Measurements from ENCODE around the gene LRRC63. TPM values are rescaled to one million over a fixed set of nuclear protein-coding genes. Genes with fewer than 3 reads are reported as not detected.
A peak's percentile ranks its signal among the peaks of the same experiment; 100 is the strongest.

The LRRC63 gene
- total and polyA plus RNA-seq, 4 donors: 0.13 to 1.1 (median 0.50) TPM

- ATAC-seq (ENCODE audit: insufficient read depth, low FRiP score) (no peak), DNase-seq (peak in 2 of 3 donors; percentile 27 to 63)
- TF ChIP-seq CTCF (IDR thresholded peaks at IDR 0.05; ENCODE audit: control extremely low read depth, extremely low read depth): peak; percentile 34
- H3K27ac ChIP-seq (ENCODE audit: low read depth in 1 of 2, low read length in 1 of 2): no peak overlapping the region
- no peaks in the 10 kb centered on the region for H3K9me3 ChIP-seq (ENCODE audit: control insufficient read depth in 4 of 4, insufficient read depth in 3 of 4, low read length in 3 of 4)
- 86 to 91% methylated on average over 5 of the region's 5 CpGs for WGBS, 2 donors
- no peaks in the 10 kb centered on the region for H3K36me3 ChIP-seq (ENCODE audit: control insufficient read depth in 4 of 4, insufficient read depth in 4 of 4, low read length in 4 of 4)
- no peak overlapping the region for H3K9ac ChIP-seq (ENCODE audit: insufficient read depth in 1 of 2, low read length in 2 of 2)
- H3K4me1 ChIP-seq (ENCODE audit: control insufficient read depth in 5 of 5, insufficient read depth in 5 of 5, low read length in 5 of 5): no peaks in the 10 kb centered on the region
- no peaks in the 10 kb centered on the region for H3K27me3 ChIP-seq (ENCODE audit: control insufficient read depth in 3 of 3, insufficient read depth in 3 of 3, low read length in 2 of 3)
- H3K4me3 ChIP-seq: no peak overlapping the region
Measured at GRCh38 chr13:46288570-46289259, 77.0 kb downstream of the LRRC63 start.

DNA sequence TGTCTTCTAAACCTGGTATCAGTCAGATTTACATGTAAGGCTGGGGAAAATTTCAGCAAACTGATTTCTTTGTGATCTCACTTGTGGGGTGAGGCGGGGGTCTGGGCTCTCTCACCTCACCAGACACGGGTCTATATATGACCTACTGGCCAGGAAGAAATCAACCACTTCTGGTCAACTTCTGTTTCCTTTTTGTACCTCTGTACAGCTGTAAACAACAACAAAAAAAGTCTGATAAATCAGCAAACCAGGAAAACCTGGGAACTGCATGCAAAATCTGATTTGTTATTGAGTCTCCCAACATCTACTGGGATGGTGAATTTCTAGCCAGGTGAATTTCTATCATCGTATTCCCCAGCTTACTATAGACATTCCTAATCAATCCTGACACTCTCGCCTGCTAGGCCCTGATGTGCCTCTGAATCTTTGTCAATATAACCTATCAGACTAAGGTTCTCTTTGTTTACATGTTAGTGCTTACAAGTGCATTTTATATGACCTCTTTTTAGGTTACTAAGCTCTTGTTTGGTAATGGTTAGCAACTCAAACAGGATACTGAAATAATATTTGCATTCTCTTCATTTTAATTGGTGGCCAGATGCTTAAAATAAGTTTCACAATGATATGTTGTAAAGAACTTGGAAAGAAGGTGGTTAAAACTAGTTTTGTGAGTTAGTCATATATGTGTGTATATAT, 77.7 kb downstream of the LRRC63 start:
- no peak for DNase-seq
- no peak for ATAC-seq (ENCODE audit: insufficient read depth, low FRiP score)
- H3K4me3 ChIP-seq: no peak overlapping the region
- no peaks in the 10 kb centered on the region for H3K9me3 ChIP-seq (ENCODE audit: control insufficient read depth in 4 of 4, insufficient read depth in 3 of 4, low read length in 3 of 4)
- H3K27me3 ChIP-seq (ENCODE audit: control insufficient read depth in 3 of 3, insufficient read depth in 3 of 3, low read length in 2 of 3): no peaks in the 10 kb centered on the region
- no peaks in the 10 kb centered on the region for H3K36me3 ChIP-seq (ENCODE audit: control insufficient read depth in 4 of 4, insufficient read depth in 4 of 4, low read length in 4 of 4)
- no peaks in the 10 kb centered on the region for H3K4me1 ChIP-seq (ENCODE audit: control insufficient read depth in 5 of 5, insufficient read depth in 5 of 5, low read length in 5 of 5)
- WGBS, 2 donors: 58 to 65% methylated on average over 4 of the region's 4 CpGs
- no peak overlapping the region for H3K27ac ChIP-seq (ENCODE audit: low read depth in 1 of 2, low read length in 1 of 2)
- no peak overlapping the region for H3K9ac ChIP-seq (ENCODE audit: insufficient read depth in 1 of 2, low read length in 2 of 2)
- no peak for TF ChIP-seq CTCF (IDR thresholded peaks at IDR 0.05; ENCODE audit: control extremely low read depth, extremely low read depth)

- no peak for DNase-seq
- Histone ChIP-seq H3K9ac (ENCODE audit: insufficient read depth in 1 of 2, low read length in 2 of 2) (no peak overlapping the region), H3K4me1 (ENCODE audit: control insufficient read depth in 5 of 5, insufficient read depth in 5 of 5, low read length in 5 of 5) (peaks cover 0 to 1% (median 0%) of the 10 kb centered on the region in 5 donors), H3K27ac (ENCODE audit: low read depth in 1 of 2, low read length in 1 of 2) (no peak overlapping the region), H3K4me3 (no peak overlapping the region), H3K27me3 (ENCODE audit: control insufficient read depth in 3 of 3, insufficient read depth in 3 of 3, low read length in 2 of 3) (no peaks in the 10 kb centered on the region), H3K36me3 (ENCODE audit: control insufficient read depth in 4 of 4, insufficient read depth in 4 of 4, low read length in 4 of 4) (no peaks in the 10 kb centered on the region), H3K9me3 (ENCODE audit: control insufficient read depth in 4 of 4, insufficient read depth in 3 of 4, low read length in 3 of 4) (no peaks in the 10 kb centered on the region)
- WGBS, 2 donors: 77 to 78% methylated on average over 3 of the region's 3 CpGs
- no peak for TF ChIP-seq CTCF (IDR thresholded peaks at IDR 0.05; ENCODE audit: control extremely low read depth, extremely low read depth)
- ATAC-seq (ENCODE audit: insufficient read depth, low FRiP score): no peak
Measured at GRCh38 chr13:46290434-46290833, 78.7 kb downstream of the LRRC63 start.

Data from lung (tissue), 12 donors.